B cell (primary cell): ENCODE results near the gene NTMT1. TPM values are rescaled to one million over a fixed set of nuclear protein-coding genes. Genes with fewer than 3 reads are reported as not detected.

Experiments
- ATAC-seq: fragments of 200-7000 bp; cut with Tn5 transposase; one replicate; pipeline ENCODE4 v1.10.0; 2021; ENCODE audit warnings: low read depth, mild to moderate bottlenecking, moderate number of reproducible peaks, moderate library complexity
- CTCF ChIA-PET: fragments of 350-600 bp; sonication (Branson Sonifier 250); formaldehyde crosslinking; loops from one replicate; lab custom pipeline; 2021; ENCODE audit warnings: antibody characterized with exemption, inconsistent platforms; lab: Charles Lee
- POLR2A ChIA-PET: fragments of 350-600 bp; sonication (Branson Sonifier 250); formaldehyde crosslinking; loops from one replicate; lab custom pipeline; 2021; ENCODE audit warnings: antibody characterized with exemption; lab: Charles Lee
- DNase-seq: peaks from one replicate; pipeline ENCODE4 v3.0.0; 2013
- H2AFZ ChIP-seq: 2 replicates; pipeline ENCODE4 v1.6.1; 2012; ENCODE audit warnings: mild to moderate bottlenecking, low read depth, low read length; ENCODE audit not compliant: insufficient read depth, poor library complexity, severe bottlenecking
- H3K27ac ChIP-seq, 2 donors: 1 replicate in 1 of 2; 2 replicates in 1 of 2; pipeline ENCODE4 v1.5.1; 2012 to 2013; ENCODE audit warnings: low read length in 2 of 2, mild to moderate bottlenecking in 2 of 2, moderate library complexity in 1 of 2
- H3K27me3 ChIP-seq, 4 experiments: fragments of 200-600 bp in 1 of 4; sonication (generic) in 1 of 4; replicated peaks in 1 of 4; 1 replicate in 2 of 4; 2 replicates in 2 of 4; pipeline versions ENCODE4 v1.6.1 to v1.7.0; 2013 to 2016; ENCODE audit warnings: low read length in 3 of 4, mild to moderate bottlenecking in 2 of 4, mixed read lengths in 1 of 4, moderate library complexity in 1 of 4; ENCODE audit not compliant: insufficient read depth in 4 of 4, control insufficient read depth in 3 of 4; ENCODE audit errors: control extremely low read depth in 1 of 4
- H3K36me3 ChIP-seq, 2 experiments: replicated peaks in 1 of 2; 1 replicate in 1 of 2; 2 replicates in 1 of 2; pipeline versions ENCODE4 v1.6.1 to v1.7.1; 2013; ENCODE audit warnings: low read length in 1 of 2; ENCODE audit not compliant: insufficient read depth in 2 of 2, control insufficient read depth in 1 of 2; ENCODE audit errors: control extremely low read depth in 1 of 2, extremely low read depth in 1 of 2
- H3K4me1 ChIP-seq, 2 donors: fragments of 200-600 bp in 1 of 2; sonication (generic) in 1 of 2; 1 replicate in 1 of 2; 2 replicates in 1 of 2; pipeline versions ENCODE4 v1.5.1 to v1.6.1; 2013 to 2017; ENCODE audit warnings: low read length in 2 of 2; ENCODE audit not compliant: control insufficient read depth in 2 of 2, insufficient read depth in 2 of 2
- H3K4me2 ChIP-seq: replicated peaks from 2 replicates; pipeline ENCODE3; 2012; ENCODE audit warnings: mild to moderate bottlenecking, low read depth, low read length; ENCODE audit not compliant: poor library complexity, severe bottlenecking
- H3K4me3 ChIP-seq, 5 experiments: fragments of 200-600 bp in 1 of 5; sonication (generic) in 1 of 5; 1 replicate in 3 of 5; 2 replicates in 2 of 5; pipeline versions ENCODE4 v1.5.1 to v1.7.0; 2011 to 2016; ENCODE audit warnings: low read length in 4 of 5, mild to moderate bottlenecking in 4 of 5, low read depth in 2 of 5, control low read depth in 1 of 5, moderate library complexity in 1 of 5; ENCODE audit not compliant: insufficient read depth in 1 of 5; ENCODE audit errors: control extremely low read depth in 1 of 5, extremely low read depth in 1 of 5
- H3K79me2 ChIP-seq: fragments of 200-600 bp; sonication (generic); one replicate; pipeline ENCODE4 v1.6.0; 2016; ENCODE audit warnings: low read length; ENCODE audit not compliant: control insufficient read depth, insufficient read depth
- H3K9ac ChIP-seq: fragments of 200-600 bp; sonication (generic); 2 replicates; pipeline ENCODE4 v1.6.1; 2017; ENCODE audit warnings: mild to moderate bottlenecking, low read length, moderate library complexity
- H3K9me3 ChIP-seq, 3 donors: one replicate each; pipeline versions ENCODE4 v1.6.1 to v1.7.1; 2013; ENCODE audit warnings: low read length in 2 of 3; ENCODE audit not compliant: control insufficient read depth in 2 of 3, insufficient read depth in 1 of 3; ENCODE audit errors: control extremely low read depth in 1 of 3
- H4K20me1 ChIP-seq: 2 replicates; pipeline ENCODE4 v1.6.0; 2012; ENCODE audit warnings: mild to moderate bottlenecking, low read length; ENCODE audit not compliant: insufficient read depth, control insufficient read depth, poor library complexity, severe bottlenecking
- H3K27ac Mint-ChIP-seq: one replicate; pipeline ENCODE4 v1.8.0; 2021; ENCODE audit warnings: mixed read lengths
- H3K27me3 Mint-ChIP-seq: one replicate; pipeline ENCODE4 v1.8.0; 2021; ENCODE audit warnings: mixed read lengths
- H3K4me1 Mint-ChIP-seq: one replicate; pipeline ENCODE4 v1.8.0; 2021; ENCODE audit warnings: mixed read lengths
- H3K4me3 Mint-ChIP-seq: one replicate; pipeline ENCODE4 v1.8.0; 2021; ENCODE audit warnings: mixed read lengths
- H3K9me3 Mint-ChIP-seq: one replicate; pipeline ENCODE4 v1.8.0; 2022; ENCODE audit warnings: mixed read lengths; ENCODE audit not compliant: insufficient read depth
- CTCF ChIP-seq: fragments of 200-600 bp; IDR thresholded peaks from one replicate; pipeline ENCODE4 v1.8.0; 2022; ENCODE audit warnings: antibody characterized with exemption, mild to moderate bottlenecking
- EZH2 ChIP-seq: IDR thresholded peaks from 2 replicates; pipeline ENCODE4 v1.6.1; 2012; ENCODE audit warnings: borderline replicate concordance, low read depth, mild to moderate bottlenecking, moderate library complexity, low read length; ENCODE audit not compliant: insufficient read depth, poor library complexity, severe bottlenecking
- WGBS: methylation state at CpG from one replicate; pipeline ENCODE4 v1.1.5; 2013; ENCODE audit warnings: missing lambda C conversion rate; ENCODE audit not compliant: insufficient coverage; 5-methylcytosine and 5-hydroxymethylcytosine counted together
- intact Hi-C: fragments of 100-400 bp; cut with micrococcal nuclease; formaldehyde crosslinking; loops from one replicate; pipeline ENCODE4 v1.10.0; 2022
- polyA plus RNA-seq: library from polyadenylated mRNA; depleted of rRNA; stranded (reverse); fragments of >200 nt; gene quantifications from 2 replicates; pipeline ENCODE4 v1.2.3, GENCODE V29; 2012
- total RNA-seq, 2 donors: library from RNA; stranded (reverse); fragments of 120-200 nt in 1 of 2; gene quantifications; 1 replicate in 1 of 2; 2 replicates in 1 of 2; pipeline versions ENCODE4 v1.2.3 to v1.2.4, GENCODE V29; 2013 to 2022

Gene NTMT1
- total and polyA plus RNA-seq, 2 donors (not counting 1 experiment from before 2014, with no cell fraction given) = 21.8 to 35.3 TPM

- Mint-ChIP-seq H3K27ac (no peak overlapping the region), H3K4me3 (no peak overlapping the region), H3K9me3 (no peaks in the 10 kb centered on the region), H3K27me3 (peaks cover 21% of the 10 kb centered on the region), H3K4me1 (no peaks in the 10 kb centered on the region)
- H3K4me2 ChIP-seq = no peak overlapping the region
- intact Hi-C loops = no loop called here
- H3K27me3 ChIP-seq = peaks cover 0 to 14% (median 1%) of the 10 kb centered on the region in 4 experiments
- H3K9ac ChIP-seq = no peak overlapping the region
- no CpG with 5 or more reads among the region's 9 CpGs for WGBS
- TF ChIP-seq CTCF (no peak), EZH2 (no peak)
- peaks cover 0 to 6% (median 0%) of the 10 kb centered on the region in 3 donors for H3K9me3 ChIP-seq
- ATAC-seq = no peak
- no peaks in the 10 kb centered on the region for H3K4me1 ChIP-seq
- no peak overlapping the region for H3K4me3 ChIP-seq
- CTCF ChIA-PET = no interaction called here
- H4K20me1 ChIP-seq = no peaks in the 10 kb centered on the region
- no peaks in the 10 kb centered on the region for H3K36me3 ChIP-seq
- no peaks in the 10 kb centered on the region for H3K79me2 ChIP-seq
- no peak overlapping the region for H3K27ac ChIP-seq
- H2AFZ ChIP-seq = no peak overlapping the region
- DNase-seq = no peak
- POLR2A ChIA-PET = no interaction called here
These were observed 51.5 kb downstream of the NTMT1 start for GRCh38 chr9:129677456-129677855.

- Histone ChIP-seq H2AFZ (no peak overlapping the region), H3K9ac (no peak overlapping the region), H3K27me3 (peaks cover 0 to 14% (median 1%) of the 10 kb centered on the region in 4 experiments), H3K4me1 (no peaks in the 10 kb centered on the region), H3K27ac (no peak overlapping the region), H3K9me3 (peaks cover 0 to 6% (median 0%) of the 10 kb centered on the region in 3 donors), H4K20me1 (no peaks in the 10 kb centered on the region), H3K79me2 (no peaks in the 10 kb centered on the region), H3K36me3 (no peaks in the 10 kb centered on the region), H3K4me2 (no peak overlapping the region), H3K4me3 (no peak overlapping the region)
- CTCF ChIA-PET = no interaction called here
- POLR2A ChIA-PET = no interaction called here
- ATAC-seq (no peak), DNase-seq (no peak)
- no peaks in the 10 kb centered on the region for H3K9me3 Mint-ChIP-seq
- intact Hi-C loops = no loop called here
- H3K4me3 Mint-ChIP-seq = no peak overlapping the region
- 78% methylated on average over 9 of the region's 9 CpGs for WGBS
- H3K27me3 Mint-ChIP-seq = peaks cover 23% of the 10 kb centered on the region
- TF ChIP-seq EZH2 (no peak), CTCF (no peak)
- no peak overlapping the region for H3K27ac Mint-ChIP-seq
- H3K4me1 Mint-ChIP-seq = no peaks in the 10 kb centered on the region
These were observed 52.9 kb downstream of the NTMT1 start for GRCh38 chr9:129678844-129679243.
